Limb (tissue), 2 donors: Measurements from ENCODE around the gene EYA3.

Experiments used
- DNase-seq, 2 donors: peaks; one replicate each; pipeline ENCODE4 v3.0.0-alpha.2; 2016; ENCODE audit errors: extremely low spot score in 2 of 2

EYA3 gene

DNA sequence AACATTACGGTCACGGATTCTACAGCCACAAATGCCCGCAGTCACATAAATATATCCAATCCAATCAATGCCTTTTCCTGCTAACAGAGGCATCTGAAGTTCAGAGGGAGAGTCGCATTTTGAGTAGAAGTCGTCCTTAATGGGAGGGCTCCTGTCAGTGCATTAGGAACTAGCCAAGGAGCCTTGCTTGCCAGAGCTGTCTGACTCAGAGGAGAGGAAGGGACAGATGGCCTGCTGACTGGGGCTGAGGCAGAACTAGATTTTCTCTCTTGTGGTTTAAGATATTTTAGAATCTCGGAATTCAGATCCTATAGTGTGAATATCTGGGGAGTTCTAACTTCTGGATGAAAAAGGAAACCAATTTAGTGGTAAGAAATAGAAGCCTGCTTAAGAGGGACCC, 118.0 kb downstream of the EYA3 start:
- no peak for DNase-seq

DNA sequence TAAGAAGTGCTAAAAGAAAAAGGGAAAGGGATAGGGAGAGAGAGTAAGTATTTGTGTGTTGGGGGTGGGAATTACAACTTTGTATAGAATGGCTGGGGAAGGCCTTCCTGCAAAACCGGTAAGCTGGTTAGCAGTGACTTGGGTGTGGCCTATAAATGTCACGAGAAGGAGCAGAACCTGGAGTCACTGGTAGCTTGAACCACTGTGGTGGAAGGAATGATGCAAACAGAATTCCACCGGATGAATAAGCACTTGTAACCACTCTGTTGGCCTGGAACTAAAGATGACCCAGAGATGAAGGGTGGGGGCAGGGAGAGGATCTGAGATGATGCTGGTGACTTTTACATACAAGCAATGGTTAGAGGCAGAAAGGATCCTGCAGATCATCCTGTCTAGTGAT, 119.7 kb downstream of the EYA3 start:
- no peak for DNase-seq

DNA sequence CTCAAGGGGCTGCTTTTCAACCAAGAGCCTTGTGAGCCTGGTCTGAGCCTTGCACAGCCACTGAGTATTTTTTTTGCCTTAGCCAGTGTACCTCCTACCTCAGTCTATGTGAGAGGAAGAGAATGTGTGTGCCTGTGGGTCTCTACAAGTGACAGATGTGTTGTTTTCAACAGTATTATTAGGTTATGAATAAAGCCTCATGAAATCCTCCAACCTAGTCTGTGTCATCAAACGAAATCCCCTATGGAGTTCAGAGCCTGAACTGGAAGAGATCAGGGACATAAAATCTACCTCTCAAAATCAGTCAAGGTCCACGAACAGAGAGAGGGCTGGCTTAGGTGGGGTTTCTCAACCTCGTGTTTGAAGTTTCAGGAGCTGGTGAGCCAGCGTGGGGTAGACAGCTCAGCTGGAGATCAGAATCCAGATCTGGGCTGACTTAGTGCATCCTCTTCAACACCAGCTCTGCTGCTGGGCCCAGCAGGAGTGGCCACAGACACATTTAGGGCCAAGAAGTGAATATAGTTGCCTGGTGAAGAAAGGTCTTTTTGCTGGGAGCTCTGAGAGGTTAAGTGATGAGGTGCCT, 120.4 kb downstream of the EYA3 start:
- DNase-seq, result no peak

DNA sequence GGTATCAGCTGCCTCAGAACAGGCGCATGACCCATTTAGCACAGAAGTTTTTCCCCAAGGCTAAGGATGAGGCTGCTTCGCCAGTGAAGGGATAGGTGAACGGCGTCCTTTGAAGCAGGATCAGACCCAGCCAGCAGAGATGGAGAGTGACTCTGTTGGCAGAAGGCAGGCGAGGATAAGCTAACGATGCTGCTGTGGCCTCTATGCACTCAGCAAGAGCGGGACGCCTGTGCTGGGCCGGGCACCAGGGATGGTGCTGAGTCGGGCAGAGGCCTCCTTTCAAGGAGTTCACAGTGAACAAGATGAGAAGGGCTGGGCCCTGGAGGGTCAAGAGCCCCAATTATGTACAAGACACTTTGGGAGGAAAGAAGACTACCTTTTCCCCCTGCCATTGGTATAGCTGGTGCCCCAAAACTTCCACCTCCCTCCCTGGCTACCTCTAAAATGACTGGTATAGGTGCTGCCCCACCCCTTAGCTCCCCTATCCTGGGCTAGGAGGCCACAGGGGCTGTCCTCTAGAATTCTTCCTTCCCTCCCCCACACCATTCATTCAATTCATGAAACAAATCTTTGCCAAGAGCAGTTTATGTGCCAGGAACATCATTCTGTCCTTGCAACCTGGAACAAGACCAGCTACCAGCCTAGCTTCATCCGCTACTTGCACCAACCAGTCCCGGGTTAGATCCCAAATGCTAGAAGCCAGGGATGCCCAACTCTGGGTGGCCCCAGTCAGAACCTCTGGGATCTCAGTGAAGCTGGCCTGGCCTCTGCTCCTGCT, 121.1 kb downstream of the EYA3 start:
- DNase-seq, result no peak

DNA sequence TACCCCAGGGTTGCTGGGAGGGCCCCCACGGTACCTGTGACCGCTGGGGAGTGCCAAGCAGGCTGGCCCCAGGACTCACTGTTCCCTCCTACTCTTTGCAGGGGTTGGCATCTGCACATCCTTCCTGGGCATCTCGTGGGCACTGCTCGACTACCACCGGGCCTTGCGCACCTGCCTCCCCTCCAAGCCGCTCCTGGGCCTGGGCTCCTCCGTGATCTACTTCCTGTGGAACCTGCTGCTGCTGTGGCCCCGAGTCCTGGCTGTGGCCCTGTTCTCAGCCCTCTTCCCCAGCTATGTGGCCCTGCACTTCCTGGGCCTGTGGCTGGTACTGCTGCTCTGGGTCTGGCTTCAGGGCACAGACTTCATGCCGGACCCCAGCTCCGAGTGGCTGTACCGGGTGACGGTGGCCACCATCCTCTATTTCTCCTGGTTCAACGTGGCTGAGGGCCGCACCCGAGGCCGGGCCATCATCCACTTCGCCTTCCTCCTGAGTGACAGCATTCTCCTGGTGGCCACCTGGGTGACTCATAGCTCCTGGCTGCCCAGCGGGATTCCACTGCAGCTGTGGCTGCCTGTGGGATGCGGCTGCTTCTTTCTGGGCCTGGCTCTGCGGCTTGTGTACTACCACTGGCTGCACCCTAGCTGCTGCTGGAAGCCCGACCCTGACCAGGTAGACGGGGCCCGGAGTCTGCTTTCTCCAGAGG, 121.9 kb downstream of the EYA3 start:
- no peak for DNase-seq

DNA sequence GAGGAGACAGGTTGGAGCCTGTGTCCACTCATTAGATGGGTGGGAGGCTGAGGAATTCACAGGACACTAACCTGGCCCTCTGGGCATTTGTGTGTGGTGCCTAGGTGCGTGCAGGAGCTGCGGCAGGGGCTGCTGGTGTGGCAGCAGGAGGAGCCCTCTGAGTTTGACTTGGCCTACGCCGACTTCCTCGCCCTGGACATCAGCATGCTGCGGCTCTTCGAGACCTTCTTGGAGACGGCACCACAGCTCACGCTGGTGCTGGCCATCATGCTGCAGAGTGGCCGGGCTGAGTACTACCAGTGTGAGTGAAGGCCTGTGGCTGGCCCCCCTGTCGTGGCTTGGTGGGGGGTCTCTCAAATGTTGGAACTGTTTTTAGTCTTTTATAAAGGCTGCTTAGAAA, 125.0 kb downstream of the EYA3 start:
- DNase-seq, result no peak

DNA sequence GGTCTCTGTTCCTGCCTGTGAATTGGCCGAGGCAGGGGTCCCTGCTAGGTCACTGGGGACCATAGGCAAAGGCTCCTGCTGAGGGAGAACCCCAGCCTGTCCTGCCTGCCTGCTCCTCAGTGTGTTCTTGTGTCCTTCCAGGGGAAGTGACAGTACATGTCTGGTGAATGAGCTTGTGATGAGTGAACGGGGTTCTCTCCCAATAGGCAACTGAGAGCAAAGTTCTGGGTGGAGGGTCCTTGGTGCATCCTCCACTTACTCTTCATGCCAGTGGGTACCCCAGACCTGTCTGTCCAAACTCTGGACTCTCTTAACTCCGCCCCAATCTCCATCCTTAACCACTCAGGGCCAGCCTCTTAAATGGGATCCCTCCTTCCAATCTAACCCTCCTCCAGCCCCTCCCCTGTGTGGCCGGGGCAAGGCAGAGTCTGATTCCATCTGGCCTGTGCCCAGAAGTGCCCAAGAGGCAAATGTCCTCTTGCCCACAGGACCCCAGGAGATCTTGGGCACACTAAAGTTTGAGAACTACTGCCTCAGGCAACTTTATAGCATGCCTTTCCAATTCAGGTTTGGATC, 126.7 kb downstream of the EYA3 start:
- DNase-seq, result no peak

DNA sequence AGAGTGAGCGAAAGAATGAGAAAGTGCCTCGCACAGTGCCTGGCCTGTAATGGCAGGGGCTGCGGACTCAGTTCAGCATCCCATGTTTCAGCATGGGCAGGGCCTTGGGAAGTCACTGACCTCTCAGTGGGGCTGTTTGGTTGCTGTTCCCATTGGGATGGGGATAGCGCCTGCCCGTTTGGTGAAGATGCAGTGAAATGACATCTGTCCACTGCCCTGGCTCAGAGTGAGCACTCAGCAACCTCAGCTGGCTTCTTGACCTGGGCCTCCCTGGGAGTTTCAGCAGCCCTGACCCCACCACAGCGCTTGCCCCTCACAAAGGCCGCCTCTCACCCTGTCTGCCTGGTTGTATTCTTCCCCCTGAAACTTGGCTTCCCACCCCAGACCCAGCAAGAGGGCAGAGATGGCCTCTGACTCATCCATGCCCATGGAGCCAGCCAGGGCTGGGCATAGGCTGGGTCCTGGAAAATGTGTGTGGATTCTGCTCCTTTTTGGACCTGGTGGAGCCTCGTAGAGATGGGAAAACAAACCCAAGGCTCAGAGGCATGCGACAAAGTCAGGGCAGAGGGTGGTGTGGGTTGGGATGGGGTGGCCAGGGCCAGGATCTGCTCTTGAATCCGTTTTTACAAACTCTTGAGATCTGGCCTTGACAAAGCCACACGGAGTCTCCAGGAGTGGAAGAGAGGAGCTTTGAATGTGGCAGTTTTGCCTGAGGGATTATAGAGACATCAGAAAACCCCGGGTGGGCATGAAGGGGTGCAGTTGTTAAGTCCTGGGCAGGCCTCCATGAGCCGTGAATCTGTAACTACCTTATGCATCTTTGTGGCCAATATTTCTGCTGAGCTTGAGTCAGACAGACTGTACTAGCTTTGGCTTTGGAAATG, 127.4 kb downstream of the EYA3 start:
- no peak for DNase-seq

DNA sequence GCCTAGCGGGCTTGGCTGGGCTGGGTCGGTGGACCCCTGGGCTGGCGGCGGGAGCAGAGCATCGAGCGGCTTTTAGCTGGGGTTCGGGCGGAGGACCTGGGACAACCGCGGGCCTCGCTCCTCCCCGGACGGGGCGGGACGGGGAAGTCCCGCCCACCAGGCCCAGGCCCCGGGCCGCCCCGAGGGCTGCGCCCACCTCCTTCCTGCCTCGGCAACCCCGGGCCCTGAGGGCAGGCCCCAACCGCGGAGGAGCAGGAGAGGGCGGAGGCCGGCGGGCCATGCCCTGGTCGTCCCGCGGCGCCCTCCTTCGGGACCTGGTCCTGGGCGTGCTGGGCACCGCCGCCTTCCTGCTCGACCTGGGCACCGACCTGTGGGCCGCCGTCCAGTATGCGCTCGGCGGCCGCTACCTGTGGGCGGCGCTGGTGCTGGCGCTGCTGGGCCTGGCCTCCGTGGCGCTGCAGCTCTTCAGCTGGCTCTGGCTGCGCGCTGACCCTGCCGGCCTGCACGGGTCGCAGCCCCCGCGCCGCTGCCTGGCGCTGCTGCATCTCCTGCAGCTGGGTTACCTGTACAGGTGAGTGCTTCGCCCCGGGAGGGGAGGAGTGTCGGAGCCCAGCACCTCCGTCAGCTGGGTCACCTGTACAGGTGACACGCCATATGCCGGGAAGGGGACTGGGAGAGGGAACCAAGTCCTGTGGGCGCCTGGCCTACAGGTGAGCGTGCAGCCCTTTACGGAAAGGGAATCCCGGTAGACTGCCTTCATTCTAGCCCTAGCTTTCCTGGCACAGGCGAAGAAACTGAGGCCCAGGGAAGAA, 128.4 kb downstream of the EYA3 start, which contains the start of gene XKR8:
Gene XKR8, plus strand, starts transcription at position 182 of the 812 bp plus-strand sequence. Its CDS starts 97 bp downstream, at position 279.
- DNase-seq, result peak; percentile 74 to 88

DNA sequence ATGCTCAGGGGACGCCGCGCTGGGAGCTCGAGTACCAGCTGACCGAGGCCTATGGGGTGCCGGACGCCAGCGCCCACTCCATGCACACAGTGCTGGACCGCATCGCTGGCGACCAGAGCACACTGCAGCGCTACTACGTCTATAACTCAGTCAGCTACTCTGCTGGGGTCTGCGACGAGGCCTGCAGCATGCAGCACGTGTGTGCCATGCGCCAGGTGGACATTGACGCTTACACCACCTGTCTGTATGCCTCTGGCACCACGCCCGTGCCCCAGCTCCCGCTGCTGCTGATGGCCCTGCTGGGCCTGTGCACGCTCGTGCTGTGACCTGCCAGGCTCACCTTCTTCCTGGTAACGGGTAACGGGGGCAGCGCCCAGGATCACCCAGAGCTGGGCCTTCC, 129.9 kb downstream of the EYA3 start:
- no peak for DNase-seq

DNA sequence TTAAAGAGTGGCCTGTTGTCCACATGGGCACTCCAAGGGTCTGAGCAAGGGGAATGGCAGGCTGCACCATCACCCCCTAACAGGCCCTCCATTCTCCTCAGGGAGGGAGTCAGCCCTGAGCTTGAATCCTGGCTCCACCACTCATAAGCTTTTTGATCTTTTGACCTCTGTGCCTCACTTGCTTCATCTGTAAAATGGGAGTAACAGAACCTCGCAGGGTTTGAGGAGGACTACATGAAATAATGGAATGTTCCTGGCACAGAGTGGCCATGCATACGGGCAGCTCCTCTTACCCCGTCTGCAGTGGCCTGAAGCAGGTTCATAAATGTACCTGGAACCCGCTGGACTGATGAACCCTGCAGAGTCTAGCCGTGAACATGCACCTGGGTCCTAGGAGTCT, 130.8 kb downstream of the EYA3 start:
- DNase-seq, result no peak

DNA sequence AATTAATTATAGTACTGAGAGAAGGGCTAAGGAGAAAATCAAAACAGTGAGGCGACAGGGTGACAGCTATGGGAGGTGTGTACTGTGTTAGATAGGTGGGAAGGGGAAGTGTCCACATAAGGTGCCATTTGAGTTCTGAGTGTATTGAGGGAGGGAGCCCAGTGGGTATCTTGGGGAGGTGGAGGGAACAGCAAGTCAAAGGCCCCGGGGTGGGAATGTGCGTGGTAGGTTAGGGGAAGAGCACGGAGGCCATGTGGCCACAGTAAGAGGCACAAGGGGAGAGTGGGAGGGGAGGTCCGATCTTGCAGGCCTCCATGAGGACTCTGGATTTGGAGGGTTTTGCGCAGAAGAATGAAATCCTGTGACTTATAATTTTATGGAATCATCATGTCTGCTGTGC, 131.6 kb downstream of the EYA3 start:
- DNase-seq, result no peak

DNA sequence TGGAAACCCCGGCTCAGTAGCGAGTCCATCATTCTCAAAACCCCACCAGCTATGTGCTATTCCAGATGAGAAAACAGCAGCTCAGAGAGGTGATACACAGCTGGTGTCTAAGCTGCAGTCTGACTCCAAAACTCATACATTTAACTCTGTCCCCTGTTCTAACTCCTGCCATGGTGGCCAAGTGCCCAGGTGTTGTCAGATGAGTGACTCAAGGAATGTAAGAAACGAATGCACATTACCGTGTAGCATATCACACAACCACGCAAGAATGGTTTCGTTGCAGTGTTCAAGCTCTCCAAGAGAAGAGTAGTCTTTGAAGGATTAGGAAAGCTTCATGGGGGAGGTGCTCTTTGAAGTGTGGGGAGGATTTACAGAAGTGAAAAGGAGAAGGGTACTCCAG, 133.3 kb downstream of the EYA3 start:
- DNase-seq, result no peak

DNA sequence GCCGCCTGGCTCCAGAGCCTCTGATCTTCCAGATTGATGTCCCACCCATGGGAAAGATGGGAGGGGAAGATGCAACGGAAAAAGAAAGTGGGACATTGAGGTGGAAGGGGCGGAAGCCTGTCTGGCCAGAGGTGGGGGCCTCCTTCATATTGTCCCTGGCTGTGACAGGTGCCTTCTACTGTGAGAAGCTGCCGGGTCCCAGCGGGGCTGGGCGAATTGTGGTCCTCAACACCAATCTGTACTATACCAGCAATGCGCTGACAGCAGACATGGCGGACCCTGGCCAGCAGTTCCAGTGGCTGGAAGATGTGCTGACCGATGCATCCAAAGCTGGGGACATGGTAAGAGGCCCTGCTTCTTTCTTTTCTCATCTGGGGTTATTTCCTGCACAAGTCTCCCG, 134.2 kb downstream of the EYA3 start:
- DNase-seq, result no peak

DNA sequence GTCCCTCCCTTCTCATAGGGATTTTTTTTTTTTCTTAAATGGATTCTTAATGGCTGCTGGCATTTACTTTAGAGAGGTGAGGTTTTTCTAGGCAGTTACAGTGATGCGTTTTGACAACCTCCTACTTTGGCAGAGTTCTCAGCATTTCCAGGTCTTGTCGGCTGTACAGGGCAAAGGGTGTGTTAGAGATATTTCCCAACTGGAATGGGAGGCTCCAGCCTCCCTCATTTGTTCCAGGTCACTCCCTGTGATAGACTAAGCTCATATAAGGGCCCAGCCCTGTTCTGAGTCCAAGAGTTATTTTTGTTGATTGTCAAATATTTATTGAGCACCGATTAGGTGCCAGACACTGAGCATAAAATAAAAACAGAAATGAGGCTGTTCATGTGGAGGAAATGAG, 136.3 kb downstream of the EYA3 start:
- no peak for DNase-seq

DNA sequence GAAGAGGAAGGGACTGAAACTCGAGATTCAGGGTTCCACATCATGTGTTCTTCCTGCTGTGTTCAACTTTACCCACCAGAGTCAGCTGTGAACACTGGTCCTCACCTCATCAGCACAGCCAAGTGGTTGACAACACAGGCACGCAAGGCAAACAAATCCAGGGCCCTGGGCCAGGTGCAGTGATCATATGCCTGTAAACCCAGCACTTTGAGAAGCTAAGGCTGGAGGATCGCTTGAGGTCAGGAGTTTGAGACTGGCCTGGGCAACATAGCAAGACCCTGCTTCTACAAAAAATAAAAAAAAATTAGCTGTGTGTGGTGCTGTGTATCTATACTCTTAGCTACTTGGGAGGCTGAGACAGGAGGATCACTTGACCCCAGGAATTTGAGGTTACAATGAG, 137.0 kb downstream of the EYA3 start:
- DNase-seq, result no peak

DNA sequence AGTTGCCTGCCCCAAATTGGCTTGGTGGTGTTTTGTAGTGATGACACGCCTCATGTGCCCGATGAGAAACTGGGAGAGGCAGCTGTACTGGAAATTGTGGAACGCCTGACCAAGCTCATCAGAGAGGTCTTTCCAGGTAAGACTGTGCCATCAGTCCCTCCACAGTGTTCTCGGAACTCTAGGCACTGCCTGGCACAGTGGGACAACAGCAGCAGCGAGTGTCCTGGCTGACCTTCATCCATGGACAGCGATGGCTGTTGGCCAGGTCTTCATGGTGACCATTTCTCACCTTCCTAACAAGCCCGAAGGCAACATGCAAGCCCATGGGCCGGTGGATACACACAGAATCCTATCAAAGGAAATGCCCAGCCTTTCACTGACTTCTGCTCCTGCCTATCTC, 139.4 kb downstream of the EYA3 start:
- DNase-seq, result no peak

DNA sequence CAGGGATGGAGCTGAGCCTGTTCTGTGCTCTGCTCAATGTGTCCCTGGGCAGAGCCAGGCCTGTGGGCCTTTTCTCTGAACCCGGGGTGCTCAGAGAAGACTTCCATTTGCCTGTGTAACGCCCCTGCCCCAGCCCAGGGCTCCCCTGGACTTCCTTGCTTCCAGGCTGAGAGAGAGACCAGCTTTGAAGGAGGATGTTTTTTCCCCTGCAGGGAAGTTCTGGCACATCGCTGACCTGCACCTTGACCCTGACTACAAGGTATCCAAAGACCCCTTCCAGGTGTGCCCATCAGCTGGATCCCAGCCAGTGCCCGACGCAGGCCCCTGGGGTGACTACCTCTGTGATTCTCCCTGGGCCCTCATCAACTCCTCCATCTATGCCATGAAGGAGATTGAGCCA, 143.4 kb downstream of the EYA3 start:
- no peak for DNase-seq

DNA sequence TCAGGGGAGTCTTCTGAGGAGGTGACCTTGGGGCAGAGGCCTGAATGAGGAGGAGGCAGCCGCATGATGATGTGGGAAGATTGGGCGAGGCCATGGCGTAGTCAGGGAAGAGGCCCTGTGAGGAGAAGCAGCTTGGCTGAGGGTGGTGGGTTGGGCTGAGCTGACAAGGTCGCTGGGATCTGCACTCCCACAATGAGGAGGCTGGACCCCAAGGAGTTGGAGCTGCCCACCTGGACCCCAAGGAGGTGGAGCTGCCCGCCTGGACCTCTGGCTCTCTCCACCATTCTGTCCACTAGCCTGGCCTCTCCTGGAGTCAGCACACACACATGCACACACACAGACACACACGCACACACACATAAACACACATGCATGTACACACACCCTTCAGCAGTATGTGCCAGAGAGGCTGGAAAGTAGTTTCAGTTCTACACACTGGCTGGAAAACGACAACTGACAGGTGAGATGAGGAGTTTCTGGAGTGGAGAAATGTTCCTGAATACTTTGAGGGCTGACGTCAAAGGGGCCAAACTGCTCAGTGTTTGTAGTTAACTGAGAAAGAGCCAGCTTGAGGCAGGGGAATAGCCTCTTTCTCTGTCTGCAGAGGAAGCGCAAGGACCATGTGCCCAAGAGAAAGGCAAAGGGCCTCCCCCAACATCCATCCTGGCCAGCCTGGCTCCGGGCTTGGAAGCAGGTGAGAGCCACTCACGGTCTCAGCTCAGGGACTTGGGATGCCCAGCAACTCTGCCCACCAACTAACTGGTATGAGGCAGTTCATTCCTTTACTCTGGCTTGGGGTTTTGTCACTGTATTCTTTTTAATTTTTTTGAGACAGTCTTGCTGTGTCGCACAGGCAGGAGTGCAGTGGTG, 146.5 kb downstream of the EYA3 start:
- no peak for DNase-seq
